HAP-1 (cell line): Measurements from ENCODE around the gene CDC26.

Experiments used
- DNase-seq, 2 experiments: peaks; one replicate each; pipeline ENCODE4 v3.0.0-alpha.2; 2016 to 2020; ENCODE audit warnings: low spot score in 2 of 2
- H3K27me3 ChIP-seq: fragments of 250-450 bp; sonication (Bioruptor Pico); 2 replicates; pipeline ENCODE4 v1.5.1; 2020; ENCODE audit warnings: low read depth, mild to moderate bottlenecking, moderate library complexity
- H3K36me3 ChIP-seq: fragments of 250-450 bp; sonication (Bioruptor Pico); replicated peaks from 2 replicates; pipeline ENCODE4 v1.5.1; 2020; ENCODE audit warnings: mild to moderate bottlenecking
- H3K4me1 ChIP-seq: fragments of 250-450 bp; sonication (Bioruptor Pico); 2 replicates; pipeline ENCODE4 v1.5.1; 2020; ENCODE audit warnings: mild to moderate bottlenecking
- H3K4me3 ChIP-seq: fragments of 250-450 bp; sonication (Bioruptor Pico); 2 replicates; pipeline ENCODE4 v1.5.1; 2020; ENCODE audit warnings: mild to moderate bottlenecking, moderate library complexity
- H3K9me3 ChIP-seq: fragments of 250-450 bp; sonication (Bioruptor Pico); 2 replicates; pipeline ENCODE4 v1.5.1; 2020; ENCODE audit warnings: mild to moderate bottlenecking, moderate library complexity
- in situ Hi-C: fragments of 300-500 bp; cut with MboI; formaldehyde crosslinking; loops from 3 replicates; pipeline ENCODE4 v1.14.3; 2020; ENCODE audit warnings: low sequenced_read_pairs, inconsistent platforms, mixed read lengths

Gene CDC26

GRCh38 chr9:113221003-113221799, 54.2 kb downstream of the CDC26 start, which contains the start of the genes FKBP15 and SLC31A1:
Gene FKBP15 (minus strand): TSS chr9:113221277. CDS start chr9:113221243, 34 bp downstream.
Gene SLC31A1 (plus strand): TSS chr9:113221544. CDS start chr9:113256149, 34,605 bp downstream.
- peaks cover 24% of the 10 kb centered on the region for H3K4me1 ChIP-seq
- no peaks in the 10 kb centered on the region for H3K9me3 ChIP-seq
- peak; percentile 98 for DNase-seq
- peak within 1 kb of the TSS; percentile 80 for H3K4me3 ChIP-seq
- no peaks in the 10 kb centered on the region for H3K27me3 ChIP-seq
- peaks cover 2% of the 10 kb centered on the region; the same call in 1 of the 2 replicates for H3K36me3 ChIP-seq
- in situ Hi-C loops: no loop called here

- in situ Hi-C loops: no loop called here
- no peak for DNase-seq
- no peaks in the 10 kb centered on the region for H3K27me3 ChIP-seq
- peak overlapping the region; percentile 80 for H3K4me3 ChIP-seq
- H3K4me1 ChIP-seq: peaks cover 24% of the 10 kb centered on the region
- H3K9me3 ChIP-seq: no peaks in the 10 kb centered on the region
- peaks cover 2% of the 10 kb centered on the region; the same call in 1 of the 2 replicates for H3K36me3 ChIP-seq
These were observed 54.8 kb downstream of the CDC26 start for GRCh38 chr9:113220467-113221002.

GRCh38 chr9:113219969-113220368, 55.4 kb downstream of the CDC26 start:
- peaks cover 24% of the 10 kb centered on the region for H3K4me1 ChIP-seq
- no peaks in the 10 kb centered on the region for H3K9me3 ChIP-seq
- no peaks in the 10 kb centered on the region for H3K27me3 ChIP-seq
- H3K4me3 ChIP-seq: peak overlapping the region; percentile 80
- peaks cover 2% of the 10 kb centered on the region; the same call in 1 of the 2 replicates for H3K36me3 ChIP-seq
- no peak for DNase-seq
- in situ Hi-C loops: no loop called here

- DNase-seq: no peak
- no peaks in the 10 kb centered on the region for H3K9me3 ChIP-seq
These were observed 56.0 kb downstream of the CDC26 start for GRCh38 chr9:113219186-113219936.

More at GRCh38 chr9:113219186-113219936, 56.0 kb downstream of the CDC26 start:
- in situ Hi-C loops: no loop called here
- Histone ChIP-seq H3K36me3 (peaks cover 3% of the 10 kb centered on the region; the same call in 1 of the 2 replicates), H3K4me1 (peaks cover 24% of the 10 kb centered on the region), H3K4me3 (peak overlapping the region; percentile 80), H3K27me3 (no peaks in the 10 kb centered on the region)
